Fibroblast of mammary gland (primary cell): ENCODE data around the gene HTRA1.

Source experiments
- DNase-seq: peaks from one replicate; pipeline ENCODE4 v3.0.0-alpha.2; 2010; ENCODE audit warnings: low read depth
- H3K4me3 ChIP-seq: 2 replicates; pipeline ENCODE4 v1.5.1; 2011; ENCODE audit warnings: low read depth, mild to moderate bottlenecking, low read length, moderate library complexity; ENCODE audit not compliant: control insufficient read depth
- TF ChIP-seq, protein P1 (sequence below): conservative IDR thresholded peaks from 2 replicates; pipeline ENCODE4 v1.5.1; 2011; ENCODE audit warnings: low read depth, low read length, inconsistent platforms; ENCODE audit not compliant: control insufficient read depth, insufficient read depth

The HTRA1 gene

DNA sequence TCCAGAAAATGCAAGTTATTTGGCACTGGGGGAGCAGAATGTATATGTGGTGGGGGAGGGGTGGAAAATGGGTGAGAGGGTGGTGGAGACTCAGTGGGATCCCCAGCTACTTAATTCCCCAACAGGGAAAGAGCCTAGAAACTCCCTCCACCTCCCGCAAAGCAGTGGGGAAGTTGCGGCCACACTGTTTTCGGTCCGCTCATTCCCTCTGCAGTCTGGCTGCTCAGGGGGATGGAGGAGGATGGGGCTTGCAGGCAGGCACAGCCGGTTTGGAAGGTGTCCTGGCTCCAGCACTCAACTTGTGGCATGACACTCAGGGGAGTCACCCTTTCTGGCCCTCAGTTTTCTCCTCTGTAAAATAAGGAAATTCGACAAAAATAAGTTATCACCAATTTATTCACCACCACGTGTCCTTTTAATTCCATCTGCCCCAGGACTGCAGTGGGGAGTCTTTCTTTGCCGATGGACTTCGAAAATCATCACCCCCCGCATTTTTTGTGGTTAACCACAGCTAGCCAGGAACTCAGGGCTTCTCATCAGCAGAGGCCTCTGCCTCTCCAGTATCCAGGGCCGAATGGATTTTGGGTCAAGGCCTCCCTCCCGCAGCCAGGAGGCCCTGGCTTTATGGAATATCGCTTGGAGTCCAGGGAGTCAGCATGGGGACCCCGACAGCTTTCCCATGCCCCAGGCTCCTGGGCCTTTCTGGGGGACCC lies 1.6 kb upstream of the HTRA1 start:
- DNase-seq = peak; percentile 79
- TF ChIP-seq, protein P1, sequence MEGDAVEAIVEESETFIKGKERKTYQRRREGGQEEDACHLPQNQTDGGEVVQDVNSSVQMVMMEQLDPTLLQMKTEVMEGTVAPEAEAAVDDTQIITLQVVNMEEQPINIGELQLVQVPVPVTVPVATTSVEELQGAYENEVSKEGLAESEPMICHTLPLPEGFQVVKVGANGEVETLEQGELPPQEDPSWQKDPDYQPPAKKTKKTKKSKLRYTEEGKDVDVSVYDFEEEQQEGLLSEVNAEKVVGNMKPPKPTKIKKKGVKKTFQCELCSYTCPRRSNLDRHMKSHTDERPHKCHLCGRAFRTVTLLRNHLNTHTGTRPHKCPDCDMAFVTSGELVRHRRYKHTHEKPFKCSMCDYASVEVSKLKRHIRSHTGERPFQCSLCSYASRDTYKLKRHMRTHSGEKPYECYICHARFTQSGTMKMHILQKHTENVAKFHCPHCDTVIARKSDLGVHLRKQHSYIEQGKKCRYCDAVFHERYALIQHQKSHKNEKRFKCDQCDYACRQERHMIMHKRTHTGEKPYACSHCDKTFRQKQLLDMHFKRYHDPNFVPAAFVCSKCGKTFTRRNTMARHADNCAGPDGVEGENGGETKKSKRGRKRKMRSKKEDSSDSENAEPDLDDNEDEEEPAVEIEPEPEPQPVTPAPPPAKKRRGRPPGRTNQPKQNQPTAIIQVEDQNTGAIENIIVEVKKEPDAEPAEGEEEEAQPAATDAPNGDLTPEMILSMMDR = peak; percentile 3
- no peak overlapping the region for H3K4me3 ChIP-seq

DNA sequence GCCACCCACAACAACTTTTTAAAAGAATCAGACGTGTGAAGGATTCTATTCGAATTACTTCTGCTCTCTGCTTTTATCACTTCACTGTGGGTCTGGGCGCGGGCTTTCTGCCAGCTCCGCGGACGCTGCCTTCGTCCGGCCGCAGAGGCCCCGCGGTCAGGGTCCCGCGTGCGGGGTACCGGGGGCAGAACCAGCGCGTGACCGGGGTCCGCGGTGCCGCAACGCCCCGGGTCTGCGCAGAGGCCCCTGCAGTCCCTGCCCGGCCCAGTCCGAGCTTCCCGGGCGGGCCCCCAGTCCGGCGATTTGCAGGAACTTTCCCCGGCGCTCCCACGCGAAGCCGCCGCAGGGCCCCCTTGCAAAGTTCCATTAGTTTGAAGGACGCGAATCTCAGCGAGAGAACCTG lies 461 bp upstream of the HTRA1 start:
- peak overlapping the region; percentile 47 for H3K4me3 ChIP-seq

DNA sequence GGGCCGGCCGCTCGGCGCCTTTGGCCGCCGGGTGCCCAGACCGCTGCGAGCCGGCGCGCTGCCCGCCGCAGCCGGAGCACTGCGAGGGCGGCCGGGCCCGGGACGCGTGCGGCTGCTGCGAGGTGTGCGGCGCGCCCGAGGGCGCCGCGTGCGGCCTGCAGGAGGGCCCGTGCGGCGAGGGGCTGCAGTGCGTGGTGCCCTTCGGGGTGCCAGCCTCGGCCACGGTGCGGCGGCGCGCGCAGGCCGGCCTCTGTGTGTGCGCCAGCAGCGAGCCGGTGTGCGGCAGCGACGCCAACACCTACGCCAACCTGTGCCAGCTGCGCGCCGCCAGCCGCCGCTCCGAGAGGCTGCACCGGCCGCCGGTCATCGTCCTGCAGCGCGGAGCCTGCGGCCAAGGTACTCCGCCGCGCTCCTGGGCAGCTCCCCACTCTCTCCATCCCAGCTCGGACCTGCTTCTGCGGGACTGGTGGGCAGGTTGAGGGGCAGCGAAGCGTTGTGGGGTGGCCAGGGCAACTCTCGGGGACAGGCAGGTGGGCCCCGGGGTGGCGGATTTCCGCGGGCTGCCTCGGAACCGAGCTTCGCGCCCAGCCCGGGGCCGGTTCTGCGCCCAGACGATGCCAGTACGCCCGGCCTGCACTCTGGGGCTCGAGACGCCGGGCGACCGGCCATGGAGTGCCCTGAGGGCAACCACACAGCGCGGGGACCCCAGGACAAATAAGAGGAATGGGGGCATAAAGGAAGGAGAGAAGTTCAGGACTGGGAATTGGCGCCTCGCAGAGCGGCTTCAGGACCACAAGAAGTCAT lies 578 bp downstream of the HTRA1 start:
- peak overlapping the region; percentile 94 for H3K4me3 ChIP-seq
- TF ChIP-seq, protein P1 = no peak
- DNase-seq = no peak

More for the DNA sequence above, 461 bp upstream of the HTRA1 start:
- DNase-seq = no peak
- TF ChIP-seq, protein P1 = no peak

DNA sequence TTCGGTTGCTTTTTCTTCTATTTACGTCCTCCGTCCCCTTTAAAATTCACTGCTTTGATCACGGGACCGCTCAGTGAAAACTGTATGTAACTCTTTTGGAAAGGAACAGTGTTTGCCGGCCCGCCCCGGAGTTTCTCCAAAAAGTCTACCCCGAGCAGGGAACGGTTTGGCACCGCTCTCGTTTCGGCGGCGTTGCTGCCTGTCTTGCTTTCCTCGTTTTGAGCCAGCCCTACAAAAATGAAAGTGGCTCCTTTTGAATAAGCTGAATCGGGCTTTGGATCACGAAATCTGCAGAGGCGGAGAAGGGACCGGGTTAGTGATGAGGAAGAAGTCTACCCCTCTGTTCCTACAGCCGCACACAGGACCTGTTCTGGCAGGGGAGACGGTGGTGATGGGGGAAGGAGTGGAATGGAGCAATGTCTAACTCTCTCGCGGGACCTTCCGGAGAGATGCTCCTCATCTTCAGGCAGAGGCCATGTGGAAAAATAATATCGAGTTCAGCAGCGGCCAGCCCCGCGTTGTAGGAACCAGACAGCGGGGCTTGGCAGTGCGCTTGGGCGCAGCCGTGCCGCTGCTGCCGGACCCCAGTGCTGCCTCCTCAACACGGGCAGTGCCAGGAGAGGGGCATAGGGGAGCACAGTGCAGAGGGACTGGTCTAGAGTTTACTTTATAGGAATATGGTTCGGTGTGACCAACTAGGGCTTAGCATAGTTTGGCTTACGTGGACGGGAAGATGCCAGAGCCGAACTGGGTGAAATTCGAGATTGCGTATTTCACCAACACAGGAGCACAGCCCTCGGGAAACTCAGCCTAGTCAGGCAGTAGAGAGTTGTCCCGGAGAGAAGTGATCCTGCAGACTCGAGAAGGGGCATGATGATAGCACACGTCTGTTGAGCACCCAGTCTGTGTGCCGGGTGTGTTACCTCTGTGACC lies 1.4 kb downstream of the HTRA1 start:
- DNase-seq = no peak

DNA sequence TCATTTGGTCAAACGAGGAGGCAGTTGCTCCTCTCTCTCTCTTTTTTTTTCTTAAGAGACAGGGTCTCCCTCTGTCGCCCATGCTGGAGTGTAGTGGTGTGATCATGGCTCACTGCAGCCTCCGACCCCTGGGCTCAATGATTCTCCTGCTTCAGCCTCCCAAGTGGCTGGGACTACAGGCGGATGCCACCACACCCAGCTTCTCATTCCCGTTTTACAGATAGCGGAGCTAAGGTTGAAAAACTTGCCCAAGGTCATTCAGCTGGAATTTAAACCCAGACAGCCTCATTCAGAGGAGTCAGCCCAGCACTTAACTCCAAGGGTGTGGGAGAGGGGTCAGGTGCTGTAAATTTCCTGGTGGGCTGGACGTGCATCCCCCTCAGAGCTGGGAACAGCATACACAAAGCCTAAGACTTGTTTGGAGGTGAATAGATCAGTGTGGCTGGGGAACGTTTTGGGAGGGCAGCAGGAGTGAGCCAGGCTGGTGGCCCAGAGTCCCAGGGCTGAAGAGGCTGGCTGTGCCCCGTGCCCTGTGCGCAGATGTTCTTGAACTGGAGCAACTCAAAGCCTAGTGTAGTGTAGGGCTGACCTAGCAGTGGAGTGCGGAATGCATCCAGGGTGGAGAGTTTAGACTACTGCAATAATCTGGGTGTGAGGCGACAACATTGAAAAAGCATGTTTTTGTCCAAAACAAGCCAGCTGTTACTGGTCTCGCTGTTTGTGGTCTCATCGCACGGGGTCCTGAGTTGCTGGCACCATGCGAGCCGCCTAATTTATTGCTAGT lies 2.3 kb downstream of the HTRA1 start:
- H3K4me3 ChIP-seq = peak overlapping the region; percentile 94
- TF ChIP-seq, protein P1 = no peak
- no peak for DNase-seq

More for the DNA sequence above, 1.4 kb downstream of the HTRA1 start:
- TF ChIP-seq, protein P1 = no peak
- H3K4me3 ChIP-seq = peak overlapping the region; percentile 94

DNA sequence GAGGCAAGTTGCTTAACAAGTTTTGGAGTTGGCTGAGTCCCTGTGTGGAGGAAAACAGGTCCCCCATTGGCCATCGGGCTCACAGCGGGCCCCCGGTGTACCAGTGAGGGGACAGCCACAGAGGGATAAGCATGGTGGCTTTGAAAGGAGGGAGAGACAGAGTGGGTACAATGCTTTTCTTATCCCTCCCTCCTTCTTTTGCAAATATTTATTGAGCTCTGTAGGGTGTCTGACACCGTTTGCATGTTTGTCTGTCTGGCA lies 2.8 kb downstream of the HTRA1 start:
- TF ChIP-seq, protein P1 = no peak
- peak overlapping the region; percentile 94 for H3K4me3 ChIP-seq
- no peak for DNase-seq
